ENCODE results near the gene PYCARD.
"Not testable (repeated sequence)": the region's sequence is repeated elsewhere in the genome, so short reads cannot be mapped to it uniquely, and the experiment has no call there.

The PYCARD gene

DNA sequence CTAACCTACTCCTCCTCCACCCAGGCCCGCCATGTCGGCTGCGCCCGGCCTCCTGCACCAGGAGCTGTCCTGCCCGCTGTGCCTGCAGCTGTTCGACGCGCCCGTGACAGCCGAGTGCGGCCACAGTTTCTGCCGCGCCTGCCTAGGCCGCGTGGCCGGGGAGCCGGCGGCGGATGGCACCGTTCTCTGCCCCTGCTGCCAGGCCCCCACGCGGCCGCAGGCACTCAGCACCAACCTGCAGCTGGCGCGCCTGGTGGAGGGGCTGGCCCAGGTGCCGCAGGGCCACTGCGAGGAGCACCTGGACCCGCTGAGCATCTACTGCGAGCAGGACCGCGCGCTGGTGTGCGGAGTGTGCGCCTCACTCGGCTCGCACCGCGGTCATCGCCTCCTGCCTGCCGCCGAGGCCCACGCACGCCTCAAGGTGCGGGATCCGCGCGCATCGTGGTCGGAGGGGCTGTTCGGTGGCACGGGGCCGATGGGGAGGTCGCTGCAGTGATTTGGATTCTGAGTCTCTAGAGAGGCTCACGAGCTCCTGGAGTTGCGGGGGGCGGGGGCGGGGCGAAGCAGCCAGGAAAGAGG, 12.2 kb upstream of the PYCARD start:
- peak; percentile 72 for DNase-seq

DNA sequence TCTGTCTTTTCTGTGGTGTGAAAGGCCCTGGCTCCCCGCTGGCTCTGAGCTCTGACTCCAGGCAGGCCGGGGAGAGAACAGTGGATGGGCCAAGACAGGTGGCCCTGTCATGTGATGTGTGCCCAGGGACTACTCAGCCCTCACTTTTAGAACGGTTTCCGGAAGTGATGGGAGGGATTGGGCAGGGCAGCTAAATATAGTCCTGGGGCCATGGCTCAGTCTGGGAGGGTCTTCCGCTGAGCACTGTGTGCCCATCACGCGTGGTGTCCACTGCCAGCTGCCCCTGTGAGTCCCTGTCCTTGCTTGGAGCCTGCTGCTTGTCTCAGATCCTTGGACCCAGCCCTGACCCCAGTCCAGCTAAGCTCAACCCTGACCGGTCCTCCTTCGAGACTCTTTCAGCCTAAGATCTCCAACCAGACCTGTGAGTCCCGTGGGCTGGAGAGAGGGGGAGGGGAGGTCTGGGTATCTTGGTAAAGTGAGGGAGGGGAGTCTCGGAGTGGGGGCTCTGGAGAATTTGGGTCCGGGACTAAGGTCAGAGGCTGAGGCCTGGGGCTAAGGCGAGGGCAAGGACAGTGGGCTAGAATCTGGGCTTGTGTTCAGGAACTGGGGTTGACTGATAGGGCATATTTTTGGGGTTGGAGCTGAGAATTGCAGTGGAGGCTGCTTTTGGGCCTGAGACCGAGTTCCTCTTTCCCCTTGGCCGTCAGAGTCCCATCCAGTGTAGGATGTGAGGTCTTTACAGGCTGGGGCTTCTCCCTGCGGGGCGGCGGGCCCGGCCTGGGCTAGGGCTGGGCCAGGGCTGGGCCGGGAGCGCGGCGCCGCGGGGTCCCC, 11.5 kb upstream of the PYCARD start, which contains the start of gene TRIM72:
Gene TRIM72 (plus strand): TSS at position 243 of the 831 bp plus-strand sequence. CDS start 620 bp downstream, outside the sequence.
- DNase-seq = no peak

DNA sequence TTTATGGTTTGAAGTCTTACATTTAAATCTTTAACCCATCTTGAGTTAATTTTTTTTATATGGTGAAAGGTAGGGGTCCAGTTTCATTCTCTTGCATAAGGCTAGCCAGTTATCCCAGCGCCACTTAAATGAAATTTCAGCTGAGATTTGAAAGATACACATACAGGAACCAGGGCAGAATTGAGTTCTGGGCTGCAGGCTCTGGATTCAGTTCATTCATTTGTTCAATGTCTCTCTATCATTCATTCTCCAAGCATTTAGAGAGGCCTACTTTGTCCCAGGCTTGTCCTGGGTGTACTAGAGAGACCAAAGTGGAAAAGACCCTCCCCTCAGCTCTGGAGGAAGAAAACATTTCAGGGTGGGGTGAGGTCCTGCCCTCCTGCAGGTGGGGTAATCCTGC, 10.8 kb upstream of the PYCARD start:
- DNase-seq = no peak

DNA sequence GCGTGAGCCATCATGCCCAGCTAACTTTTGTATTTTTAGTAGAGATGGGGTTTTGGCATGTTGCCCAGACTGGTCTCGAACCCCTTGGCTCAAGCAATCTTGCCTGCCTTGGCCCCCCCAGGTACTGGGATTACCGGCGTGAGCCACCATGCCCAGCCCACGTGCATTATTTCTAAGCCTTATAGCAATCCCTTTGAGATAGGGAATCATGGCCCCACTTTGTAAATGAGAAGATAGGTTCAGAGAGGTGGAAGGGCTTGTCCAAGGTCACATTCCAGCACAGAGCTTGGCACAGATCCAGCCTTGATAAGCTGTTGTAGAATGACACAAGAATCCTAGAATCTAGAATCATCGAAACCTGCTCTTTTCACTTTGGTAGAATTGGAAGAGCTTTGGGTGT, 4.2 kb upstream of the PYCARD start:
- no peak for DNase-seq

DNA sequence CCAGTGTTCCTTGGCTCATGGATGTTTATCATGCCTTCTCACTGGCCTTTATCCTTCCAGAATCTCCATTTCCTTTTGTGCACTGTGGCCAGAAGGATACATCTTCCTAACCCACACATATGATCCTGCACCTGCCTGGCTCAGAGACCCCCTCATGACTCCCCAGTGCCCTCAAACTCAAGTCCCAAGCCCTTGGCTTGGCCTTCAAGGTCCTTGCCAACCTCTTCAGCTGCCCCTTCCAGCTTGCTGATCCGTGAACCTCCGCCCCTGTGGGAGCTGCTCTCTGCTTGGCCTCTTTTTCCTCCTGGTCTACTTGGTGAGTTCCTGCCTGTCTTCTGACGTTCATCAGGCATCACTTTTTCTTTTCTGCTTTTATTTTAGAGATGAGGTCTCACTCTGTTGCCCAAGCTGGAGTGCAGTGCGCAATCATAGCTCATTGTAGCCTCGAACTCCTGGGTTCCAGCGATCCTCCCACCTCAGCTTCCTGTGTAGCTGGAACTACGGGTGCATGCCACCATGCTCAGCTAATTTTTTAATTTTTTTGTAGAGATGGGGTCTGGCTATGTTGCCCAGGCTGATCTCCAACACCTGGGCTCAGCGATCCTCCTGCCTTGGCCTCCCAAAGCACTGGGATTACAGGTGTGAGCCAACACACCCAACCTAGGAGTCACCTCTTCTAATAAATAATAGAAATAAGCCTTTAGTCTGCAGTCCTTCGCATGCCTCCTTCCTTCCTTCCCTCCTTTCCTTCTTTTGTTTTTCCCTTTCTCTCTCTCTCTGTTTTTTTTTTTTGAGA, 2.5 kb upstream of the PYCARD start:
- DNase-seq = no peak

DNA sequence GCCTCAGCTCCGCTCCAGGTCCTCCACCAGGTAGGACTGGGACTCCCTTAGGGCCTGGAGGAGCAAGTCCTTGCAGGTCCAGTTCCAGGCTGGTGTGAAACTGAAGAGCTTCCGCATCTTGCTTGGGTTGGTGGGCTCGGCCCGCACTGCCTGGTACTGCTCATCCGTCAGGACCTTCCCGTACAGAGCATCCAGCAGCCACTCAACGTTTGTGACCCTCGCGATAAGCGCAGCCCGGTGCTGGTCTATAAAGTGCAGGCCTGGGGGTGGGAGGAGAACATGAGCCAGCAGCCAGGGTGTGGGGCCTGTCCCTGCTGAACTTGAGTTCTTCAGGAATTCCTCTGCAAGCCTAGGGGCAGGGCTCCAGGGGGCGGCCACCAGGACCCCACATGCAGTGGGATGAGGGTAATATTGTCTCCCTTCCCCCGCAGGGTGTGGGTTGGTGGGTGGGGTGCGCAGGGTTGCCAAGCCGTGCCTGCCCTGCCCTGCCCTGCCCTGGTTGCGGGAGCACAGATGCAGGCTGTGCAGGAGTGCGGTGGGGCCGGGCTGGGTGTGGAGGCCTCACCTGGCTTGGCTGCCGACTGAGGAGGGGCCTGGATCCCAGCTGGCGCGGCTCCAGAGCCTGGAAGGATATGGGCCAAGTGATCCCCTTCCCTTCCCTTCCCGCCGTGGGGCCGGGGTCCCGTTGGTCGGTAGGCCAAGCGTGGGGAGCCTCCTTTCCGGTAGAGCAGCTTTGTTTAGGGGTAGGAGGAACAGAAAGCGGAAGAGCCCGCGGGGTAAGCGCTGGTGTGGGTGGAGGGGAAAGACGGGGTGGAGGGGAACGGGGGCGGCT, 762 bp downstream of the PYCARD start:
- no peak for DNase-seq

DNA sequence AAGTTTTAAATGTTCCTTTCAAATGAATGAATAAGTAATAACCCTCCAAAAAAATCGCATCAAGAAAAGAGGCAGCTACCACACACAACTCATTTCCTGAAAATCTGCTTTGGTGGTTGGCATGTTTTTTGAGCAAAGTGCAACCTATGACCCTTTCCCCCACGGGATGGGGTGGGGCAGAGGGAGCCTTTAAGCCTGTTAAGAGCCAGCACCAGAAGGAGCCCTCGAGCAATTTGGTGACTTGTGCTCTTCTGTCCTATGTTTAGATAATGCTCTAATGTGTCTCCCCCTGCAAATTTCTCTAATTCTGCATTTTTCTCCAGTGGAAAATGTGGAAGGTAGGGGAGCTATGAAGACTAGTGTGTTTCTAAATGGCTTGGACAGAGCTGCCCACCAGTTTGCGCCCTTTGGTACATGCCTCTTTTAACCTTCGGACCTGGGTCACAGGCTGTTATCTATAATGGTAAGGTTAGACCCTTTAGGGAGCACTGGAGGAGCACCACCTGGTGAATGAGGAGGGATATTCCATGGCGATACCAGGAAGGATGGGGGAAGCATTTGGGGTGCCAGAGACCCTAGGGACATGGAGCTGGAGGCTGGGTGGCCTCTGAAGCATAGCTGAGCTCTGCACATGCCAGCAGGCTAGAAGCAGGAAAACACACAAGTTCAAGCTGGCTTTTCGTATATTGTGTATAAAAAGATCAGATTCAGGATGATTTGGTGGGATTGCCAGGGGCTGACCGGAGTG, 1.6 kb downstream of the PYCARD start:
- DNase-seq = no peak

DNA sequence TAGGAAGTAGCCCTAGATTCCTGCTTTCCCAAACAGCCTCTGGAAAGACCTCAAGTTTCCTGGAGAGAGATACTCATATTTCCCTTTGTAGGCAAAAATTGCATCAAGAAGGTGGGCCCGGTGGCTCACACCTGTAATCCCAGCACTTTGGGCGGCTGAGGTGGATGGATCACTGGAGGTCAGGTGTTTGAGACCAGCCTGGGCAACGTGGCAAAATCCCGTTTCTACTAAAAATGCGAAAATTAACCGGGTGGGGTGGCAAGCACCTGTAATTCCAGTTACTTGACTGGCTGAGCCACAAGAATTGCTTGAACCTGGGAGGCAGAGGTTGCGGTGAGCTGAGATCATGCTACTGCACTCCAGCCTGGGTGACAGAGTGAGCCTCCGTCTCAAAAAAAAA, 2.4 kb downstream of the PYCARD start:
- DNase-seq = not testable (repeated sequence)

DNA sequence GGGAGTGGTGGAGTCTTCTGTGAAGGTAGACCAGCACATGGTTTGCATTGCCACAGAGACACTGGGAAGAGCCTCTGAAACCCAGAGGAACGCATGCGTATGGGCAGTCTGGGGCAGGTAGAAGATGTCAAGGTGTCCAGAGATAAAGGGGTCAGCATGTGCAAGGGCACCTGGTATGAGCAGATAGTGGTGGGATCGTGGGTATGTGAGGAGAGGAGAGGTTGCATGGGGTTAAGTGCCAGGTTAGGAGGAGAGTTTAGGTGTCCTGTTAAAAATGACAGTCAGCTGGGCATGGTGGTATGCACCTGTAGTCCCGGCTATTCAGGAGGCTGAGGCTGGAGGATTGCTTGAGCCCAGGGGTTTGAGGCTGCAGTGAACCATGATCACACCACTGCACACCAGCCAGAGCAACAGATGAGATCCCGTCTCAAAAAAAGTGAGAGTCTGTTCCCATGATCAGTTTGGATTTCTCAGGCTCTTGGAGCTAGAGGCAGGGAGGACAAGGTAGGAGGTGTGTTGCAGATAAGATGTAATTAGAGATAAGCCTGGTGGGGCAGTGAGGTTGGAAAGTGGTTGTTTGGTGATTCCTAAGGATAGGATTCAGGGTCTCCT, 3.0 kb downstream of the PYCARD start:
- DNase-seq = no peak

DNA sequence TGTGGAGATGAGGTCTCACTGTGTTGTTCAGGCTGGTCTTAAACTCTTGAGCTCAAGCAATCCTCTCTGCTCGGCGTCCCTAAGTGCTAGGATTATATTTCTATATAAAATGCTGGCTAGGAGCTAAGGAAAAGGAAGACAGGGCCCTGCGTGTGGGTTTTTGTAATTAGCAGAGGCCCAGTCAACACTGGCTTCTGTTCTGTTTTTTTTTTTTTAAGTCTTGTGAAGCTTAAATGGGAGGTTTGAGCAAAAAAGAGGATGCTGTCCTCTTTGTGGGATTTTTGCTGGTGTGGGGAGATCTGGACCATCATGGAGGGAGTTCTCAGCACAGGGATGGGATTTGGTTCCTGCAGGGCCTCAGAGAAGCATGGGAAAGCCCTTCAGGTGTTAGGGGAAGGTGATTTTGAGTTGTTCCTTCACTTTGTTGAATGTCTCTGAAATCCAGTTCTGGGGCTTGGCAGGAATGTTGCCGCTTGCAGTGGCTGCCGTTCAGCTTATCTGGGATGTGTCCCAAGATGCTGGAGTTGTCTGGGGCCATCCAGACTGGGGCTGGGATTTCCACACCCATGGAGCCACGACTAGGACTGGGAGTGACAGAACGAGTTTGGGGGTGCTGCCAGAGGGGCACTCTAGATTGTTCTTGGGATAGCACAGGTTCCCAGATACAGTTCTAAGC, 4.2 kb downstream of the PYCARD start:
- no peak for DNase-seq

DNA sequence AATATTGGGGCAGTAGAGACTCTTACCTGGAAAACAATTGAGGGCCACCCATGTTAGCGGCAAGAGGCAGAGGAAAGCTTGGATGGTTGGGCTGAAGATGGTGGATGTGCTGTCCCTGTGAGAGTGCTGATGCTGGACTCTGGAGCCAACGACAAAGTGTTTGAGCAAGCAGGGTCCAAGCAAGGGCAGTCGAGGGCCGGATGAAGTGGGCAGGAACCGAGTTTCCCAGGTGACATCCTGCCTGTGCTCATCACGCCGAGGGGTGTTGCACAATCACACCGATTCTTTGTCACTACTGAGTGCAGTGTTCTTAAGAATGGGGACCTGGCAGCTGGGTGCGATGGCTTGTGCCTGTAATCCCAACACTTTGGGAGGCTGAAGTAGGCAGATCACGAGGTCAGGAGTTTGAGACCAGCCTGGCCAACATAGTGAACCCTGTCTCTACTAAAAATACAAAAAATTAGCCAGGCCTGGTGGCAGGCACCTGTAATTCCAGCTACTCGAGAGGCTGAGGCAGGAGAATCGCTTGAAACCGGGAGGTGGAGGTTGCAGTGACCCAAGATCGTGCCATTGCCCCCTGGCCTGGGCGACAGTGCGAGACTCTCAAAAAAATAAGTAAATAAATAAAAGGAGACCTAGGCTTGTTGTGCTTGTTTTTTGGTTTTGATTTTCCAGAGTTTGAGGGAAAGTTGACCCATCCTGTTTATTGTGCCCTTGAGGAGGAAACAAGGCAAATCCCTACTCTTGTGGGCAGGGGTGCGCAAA, 6.1 kb downstream of the PYCARD start:
- DNase-seq = no peak

DNA sequence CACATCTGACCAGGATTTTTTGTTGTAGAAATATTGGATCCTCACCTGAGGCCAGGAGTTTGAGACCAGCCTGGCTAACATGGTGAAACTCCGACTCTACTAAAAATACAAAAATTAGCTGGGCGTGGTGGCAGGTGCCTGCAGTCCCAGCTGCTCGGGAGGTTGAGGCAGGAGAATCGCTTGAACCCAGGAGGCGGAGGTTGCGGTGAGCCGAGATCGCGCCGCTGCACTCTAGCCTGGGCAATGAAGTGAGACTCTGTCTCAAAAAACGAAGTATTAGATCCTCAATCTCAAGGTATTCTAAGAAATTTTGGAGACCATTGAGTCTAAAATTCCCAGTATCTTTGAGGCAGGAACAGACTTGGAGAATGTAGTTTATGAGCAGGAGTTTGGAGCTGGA, 6.7 kb downstream of the PYCARD start:
- not testable (repeated sequence) for DNase-seq

DNA sequence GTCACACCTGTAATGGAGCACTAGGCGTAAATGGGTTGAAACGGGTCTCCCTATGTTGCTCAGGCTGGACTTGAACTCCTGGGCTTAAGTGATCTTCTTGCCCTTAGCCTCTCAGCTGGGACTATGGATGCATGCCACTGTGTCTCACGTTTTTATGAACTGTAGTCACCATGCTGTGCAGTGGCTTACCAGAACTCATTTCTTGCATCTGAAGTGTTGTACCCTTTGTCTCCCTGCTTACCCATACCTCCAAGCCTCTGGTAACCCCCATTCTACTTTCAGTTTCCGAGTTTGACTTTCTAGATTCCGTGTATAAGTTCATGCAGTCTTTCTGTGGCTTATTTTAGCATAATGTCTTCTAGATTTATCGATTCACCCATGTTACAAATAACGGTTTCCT, 7.7 kb downstream of the PYCARD start:
- no peak for DNase-seq

DNA sequence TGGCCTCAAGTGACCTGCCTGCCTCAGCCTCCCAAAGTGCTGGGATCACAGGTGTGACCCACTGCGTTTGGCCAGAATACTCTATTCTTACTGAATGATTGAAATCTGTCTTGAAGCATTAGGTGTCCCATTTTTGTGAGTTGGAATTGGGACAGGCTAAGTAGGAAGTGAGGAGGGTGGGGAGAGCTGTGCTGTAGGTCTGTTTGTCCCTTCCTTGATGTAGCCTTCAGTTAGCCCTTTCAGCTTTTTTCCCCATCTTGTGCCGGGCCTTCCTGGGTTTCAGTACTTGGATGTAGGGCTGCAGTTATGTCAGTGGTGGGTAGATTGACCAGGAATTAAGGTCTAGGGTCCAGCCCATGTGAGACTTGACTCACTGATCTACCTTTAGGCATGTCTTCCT, 8.7 kb downstream of the PYCARD start:
- DNase-seq = no peak

DNA sequence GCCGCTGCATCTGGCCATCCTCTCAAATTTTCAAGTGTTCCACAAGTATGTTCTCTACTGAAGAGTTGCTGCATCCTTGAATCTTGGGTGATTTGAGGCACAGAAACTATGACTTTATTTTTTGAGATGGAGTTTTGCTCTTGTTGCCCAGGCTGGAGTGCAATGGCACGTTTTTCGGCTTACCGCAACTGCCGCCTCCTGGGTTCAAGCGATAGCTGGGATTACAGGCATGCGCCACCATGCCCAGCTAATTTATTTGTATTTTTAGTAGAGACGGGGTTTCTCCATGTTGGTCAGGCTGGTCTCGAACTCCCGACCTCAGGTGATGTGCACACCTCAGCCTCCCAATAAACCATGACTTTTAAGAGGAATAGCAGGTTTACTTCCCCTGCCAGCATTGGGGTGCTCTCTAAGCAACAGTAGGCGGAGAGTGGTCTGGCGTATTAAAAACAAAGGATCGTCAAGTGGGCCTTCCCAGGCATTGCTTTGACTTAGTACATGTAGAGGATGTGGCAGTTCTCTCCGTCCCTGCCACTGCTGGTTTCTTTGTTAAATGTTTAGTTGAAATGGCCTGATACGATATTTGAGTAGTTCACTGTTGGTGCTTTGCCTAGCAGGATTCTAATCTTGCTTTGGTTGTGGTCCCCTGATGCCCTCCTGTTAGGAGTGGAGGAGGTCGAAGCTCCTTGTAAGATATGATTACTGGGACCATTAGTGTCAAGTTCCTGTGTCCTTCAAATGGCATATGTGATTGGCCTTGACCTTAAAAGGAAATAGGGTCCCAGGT, 9.5 kb downstream of the PYCARD start:
- peak; percentile 0 for DNase-seq

DNA sequence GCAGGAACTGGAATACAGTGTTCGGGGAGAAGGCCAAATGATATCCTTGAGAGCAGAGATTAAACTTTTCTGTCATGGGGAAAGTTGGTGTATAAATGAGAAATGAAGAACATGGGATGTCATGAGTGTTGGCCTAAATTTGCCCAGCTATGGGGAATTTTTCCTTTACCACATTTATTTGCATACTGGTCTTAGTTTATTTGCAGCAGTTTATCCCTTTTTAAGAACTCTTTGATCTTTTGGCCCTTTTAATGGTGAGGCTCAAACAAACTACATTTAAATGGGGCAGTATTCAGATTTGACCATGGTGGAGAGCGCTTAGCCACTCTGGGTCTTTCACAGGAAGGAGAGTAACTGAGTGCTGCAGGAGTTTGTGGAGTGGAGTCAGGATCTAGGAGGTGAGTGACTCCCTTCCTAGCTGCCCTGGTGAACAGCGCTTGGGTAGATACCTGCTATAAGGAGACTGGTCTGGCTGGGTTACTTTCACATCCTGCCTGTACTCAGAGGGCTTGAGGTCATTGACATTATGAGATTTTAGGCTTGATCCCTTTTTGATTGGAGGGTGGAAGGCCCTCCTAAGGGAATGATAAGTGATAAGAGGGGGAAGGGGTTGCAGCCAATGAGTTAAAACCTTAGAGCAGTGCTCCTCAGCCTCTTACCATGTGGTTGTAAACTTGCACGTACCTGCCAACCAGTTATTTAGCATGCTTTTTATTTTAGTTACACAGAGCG, 10.7 kb downstream of the PYCARD start:
- DNase-seq = no peak

DNA sequence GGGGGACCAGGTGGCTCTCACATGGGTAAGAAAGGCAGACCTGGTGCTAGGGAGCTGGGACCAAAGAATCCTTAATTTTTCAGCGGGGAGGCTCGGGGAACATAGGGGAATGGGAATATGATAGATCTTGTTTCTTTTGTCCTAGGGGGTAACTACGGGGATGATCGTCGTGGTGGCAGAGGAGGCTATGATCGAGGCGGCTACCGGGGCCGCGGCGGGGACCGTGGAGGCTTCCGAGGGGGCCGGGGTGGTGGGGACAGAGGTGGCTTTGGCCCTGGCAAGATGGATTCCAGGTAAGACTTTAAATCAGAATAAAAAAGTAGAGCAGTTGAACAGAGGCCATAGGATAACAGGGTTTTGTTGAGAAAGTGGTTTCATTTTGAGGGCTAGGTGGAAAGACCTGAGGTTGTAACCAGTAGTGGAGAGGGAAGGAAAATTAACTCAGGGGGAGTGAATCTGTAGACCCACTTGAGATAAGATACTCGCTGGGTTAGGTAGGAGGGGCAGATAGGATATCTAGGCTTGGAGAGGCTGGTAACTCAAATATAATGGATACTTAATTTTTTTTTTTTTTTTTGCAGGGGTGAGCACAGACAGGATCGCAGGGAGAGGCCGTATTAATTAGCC, 11.6 kb downstream of the PYCARD start:
- no peak for DNase-seq

DNA sequence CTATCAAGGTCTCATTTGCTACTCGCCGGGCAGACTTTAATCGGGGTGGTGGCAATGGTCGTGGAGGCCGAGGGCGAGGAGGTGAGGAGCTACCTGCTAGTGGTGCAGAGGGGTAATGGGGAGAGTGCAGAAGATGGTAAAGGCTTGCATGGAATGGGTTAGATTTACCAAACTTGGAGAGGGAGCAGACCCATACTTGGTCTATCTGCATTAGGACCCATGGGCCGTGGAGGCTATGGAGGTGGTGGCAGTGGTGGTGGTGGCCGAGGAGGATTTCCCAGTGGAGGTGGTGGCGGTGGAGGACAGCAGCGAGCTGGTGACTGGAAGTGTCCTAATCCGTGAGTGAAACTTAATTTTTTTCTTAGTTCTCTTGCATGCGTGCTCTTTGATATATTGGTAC, 12.5 kb downstream of the PYCARD start:
- no peak for DNase-seq

All from eye (tissue), 1 donor.